Measurements from ENCODE around the gene TDRD9. TPM values are rescaled to one million over a fixed set of nuclear protein-coding genes. Genes with fewer than 3 reads are reported as not detected.
"Not testable (repeated sequence)": the region's sequence is repeated elsewhere in the genome, so short reads cannot be mapped to it uniquely, and the experiment has no call there.

TDRD9 gene, protein sequence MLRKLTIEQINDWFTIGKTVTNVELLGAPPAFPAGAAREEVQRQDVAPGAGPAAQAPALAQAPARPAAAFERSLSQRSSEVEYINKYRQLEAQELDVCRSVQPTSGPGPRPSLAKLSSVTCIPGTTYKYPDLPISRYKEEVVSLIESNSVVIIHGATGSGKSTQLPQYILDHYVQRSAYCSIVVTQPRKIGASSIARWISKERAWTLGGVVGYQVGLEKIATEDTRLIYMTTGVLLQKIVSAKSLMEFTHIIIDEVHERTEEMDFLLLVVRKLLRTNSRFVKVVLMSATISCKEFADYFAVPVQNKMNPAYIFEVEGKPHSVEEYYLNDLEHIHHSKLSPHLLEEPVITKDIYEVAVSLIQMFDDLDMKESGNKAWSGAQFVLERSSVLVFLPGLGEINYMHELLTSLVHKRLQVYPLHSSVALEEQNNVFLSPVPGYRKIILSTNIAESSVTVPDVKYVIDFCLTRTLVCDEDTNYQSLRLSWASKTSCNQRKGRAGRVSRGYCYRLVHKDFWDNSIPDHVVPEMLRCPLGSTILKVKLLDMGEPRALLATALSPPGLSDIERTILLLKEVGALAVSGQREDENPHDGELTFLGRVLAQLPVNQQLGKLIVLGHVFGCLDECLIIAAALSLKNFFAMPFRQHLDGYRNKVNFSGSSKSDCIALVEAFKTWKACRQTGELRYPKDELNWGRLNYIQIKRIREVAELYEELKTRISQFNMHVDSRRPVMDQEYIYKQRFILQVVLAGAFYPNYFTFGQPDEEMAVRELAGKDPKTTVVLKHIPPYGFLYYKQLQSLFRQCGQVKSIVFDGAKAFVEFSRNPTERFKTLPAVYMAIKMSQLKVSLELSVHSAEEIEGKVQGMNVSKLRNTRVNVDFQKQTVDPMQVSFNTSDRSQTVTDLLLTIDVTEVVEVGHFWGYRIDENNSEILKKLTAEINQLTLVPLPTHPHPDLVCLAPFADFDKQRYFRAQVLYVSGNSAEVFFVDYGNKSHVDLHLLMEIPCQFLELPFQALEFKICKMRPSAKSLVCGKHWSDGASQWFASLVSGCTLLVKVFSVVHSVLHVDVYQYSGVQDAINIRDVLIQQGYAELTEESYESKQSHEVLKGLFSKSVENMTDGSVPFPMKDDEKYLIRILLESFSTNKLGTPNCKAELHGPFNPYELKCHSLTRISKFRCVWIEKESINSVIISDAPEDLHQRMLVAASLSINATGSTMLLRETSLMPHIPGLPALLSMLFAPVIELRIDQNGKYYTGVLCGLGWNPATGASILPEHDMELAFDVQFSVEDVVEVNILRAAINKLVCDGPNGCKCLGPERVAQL (N-terminal part only)
- total RNA-seq (2014; rRNA removed; shearing (Covaris generic)), result not detected in 2 replicates

DNA sequence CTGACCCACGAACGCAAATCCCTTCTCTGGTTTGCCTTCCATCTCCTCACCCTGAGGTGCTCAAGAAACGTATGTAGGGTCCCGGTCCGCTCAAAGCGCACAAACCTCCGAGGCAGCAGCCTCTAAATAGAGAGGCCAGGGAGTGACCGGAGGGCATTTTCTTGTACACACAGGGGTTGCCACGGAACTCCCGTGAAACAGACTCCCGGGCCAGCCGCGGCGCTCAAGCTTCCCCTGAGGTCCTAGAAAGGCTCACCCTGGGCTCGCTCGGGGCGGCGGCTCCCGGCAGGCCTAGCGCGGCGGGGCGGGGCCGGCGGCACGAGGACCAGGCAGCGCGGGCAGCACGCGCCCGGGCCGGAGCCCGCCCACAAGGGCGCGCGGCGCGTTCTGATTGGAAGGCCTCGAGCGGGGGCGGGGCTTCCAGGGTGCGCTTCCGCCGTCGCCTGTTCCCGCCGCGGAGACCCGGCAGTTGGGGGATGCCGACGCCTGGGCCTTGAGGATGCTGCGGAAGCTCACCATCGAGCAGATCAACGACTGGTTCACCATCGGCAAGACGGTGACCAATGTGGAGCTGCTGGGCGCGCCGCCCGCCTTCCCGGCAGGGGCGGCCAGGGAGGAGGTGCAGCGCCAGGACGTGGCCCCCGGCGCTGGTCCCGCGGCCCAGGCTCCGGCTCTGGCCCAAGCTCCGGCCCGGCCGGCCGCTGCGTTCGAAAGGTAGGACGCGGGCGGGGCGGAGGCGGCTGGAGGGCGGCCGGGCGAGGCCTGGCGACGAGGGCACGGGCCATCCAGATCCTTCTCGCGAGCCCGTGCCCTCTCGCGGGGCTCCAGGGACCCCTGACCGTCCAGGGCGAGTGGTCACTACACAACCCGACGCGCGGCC lies at the start of gene TDRD9:
Gene TDRD9, plus strand, starts transcription at position 446 of the 880 bp plus-strand sequence. Its CDS starts 54 bp downstream, at position 500.
- DNase-seq (ENCODE audit: low spot score), result no peak
- in situ Hi-C loops (cut with HindIII; ENCODE audit: low sequenced_read_pairs), result loop anchor here (25.0 kb wide), 1 partner anchor 109 kb away; no protein-coding TSS in a partner anchor

DNA sequence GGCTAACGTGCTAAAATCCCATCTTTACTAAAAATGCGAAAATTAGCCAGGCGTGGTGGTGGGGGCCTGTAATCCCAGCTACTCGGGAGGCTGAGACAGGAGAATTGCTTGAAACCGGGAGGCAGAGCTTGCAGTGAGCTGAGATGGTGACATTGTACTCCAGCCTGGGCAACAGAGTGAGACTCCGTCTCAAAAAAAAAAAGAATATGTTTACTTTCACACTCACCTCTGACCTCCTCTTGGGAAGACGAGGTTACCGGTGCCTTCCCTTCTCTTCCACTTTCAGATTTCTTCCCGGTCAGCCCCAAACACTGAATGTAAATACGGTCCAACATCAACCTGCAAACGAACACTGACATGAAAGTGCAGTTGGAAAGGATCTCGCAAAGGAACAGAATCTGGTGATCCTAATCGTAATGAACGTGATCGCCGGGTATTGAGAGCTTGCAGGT lies 49.1 kb upstream of the TDRD9 start:
- no peak for DNase-seq (ENCODE audit: low spot score)
- in situ Hi-C loops (cut with HindIII; ENCODE audit: low sequenced_read_pairs), result no loop called here

DNA sequence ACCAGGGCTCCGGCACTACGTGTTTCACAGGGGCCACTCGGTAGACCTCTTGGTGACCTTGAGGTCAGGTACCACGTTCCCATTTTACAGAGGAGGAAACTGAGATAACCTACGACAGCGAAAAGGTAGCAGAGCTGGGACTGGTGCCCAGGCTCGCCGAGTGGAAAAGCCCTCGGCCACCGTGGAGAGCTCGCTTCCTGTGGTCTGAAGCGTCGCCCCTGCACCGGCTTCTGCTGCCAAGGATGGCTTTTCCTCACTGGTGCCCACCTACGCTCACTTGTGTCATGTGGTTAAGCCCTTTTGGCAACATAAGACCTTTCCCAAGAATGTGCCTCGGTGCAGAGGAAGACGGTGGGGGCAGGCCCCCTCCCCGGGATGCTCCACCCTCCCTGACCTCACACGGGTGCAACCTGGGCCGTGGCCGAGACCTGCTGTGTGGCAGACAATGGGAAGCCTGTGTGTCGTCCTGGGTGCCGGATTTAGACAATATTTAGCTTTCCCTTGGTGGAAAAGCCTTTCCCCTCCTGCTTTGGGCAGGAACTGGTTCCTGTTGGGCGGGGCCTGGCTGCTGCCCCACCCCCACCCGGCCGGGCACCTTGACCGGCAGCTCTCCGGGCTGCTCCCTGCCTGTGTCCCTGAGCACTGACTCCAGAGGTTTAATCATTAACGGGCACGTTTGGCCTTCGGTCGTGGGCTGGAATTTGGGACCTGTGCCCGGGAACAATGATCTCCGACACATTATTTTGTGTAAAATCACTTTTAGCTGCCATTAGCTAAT lies 48.5 kb upstream of the TDRD9 start:
- peak; percentile 75 for DNase-seq (ENCODE audit: low spot score)
- in situ Hi-C loops (cut with HindIII; ENCODE audit: low sequenced_read_pairs), result no loop called here

DNA sequence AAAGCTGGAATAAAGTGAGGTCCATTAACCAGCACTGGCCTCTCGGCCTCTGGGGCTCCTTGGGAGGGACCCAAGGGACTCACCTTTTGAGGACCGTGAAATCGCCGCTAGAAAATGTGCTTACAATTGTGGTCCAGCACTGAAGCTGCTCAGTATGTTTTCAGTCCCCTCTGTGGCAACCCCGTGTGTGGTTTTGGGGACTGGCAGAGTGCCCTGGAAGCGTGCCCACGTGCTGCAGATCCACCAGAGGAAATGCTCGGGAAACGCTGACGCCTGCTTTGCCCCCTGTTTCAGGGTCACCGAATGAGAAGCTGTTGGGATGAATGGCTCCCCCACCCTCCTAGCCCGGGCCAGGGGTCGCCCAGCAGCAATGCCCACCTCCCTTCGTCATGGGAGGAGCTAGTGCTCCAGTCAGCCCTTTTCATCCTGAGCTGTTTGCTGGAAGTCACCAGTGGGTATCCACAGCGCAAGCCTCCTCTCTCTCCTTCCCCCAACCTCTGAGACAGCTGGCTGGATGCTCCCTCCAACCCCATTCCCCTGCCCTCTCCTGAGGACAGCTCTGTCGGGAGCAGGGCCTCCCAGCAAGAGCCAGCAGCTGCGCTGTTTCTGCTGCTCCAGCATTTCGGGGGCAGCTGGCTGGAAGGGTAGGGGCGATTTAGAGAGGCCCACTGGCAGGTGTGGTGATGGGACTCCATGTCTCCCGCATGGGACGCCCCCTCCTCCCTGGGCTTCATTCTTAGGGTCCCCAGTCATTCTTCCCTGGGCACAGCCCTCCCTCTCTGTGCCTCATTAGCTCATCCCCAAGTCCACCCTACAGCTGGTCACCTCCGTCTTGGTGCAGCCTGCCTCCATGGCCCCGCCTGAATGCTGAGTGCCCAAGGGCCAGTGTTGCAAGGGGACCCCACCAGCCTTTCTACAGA lies 47.6 kb upstream of the TDRD9 start:
- in situ Hi-C loops (cut with HindIII; ENCODE audit: low sequenced_read_pairs), result no loop called here
- DNase-seq (ENCODE audit: low spot score), result peak; percentile 84

DNA sequence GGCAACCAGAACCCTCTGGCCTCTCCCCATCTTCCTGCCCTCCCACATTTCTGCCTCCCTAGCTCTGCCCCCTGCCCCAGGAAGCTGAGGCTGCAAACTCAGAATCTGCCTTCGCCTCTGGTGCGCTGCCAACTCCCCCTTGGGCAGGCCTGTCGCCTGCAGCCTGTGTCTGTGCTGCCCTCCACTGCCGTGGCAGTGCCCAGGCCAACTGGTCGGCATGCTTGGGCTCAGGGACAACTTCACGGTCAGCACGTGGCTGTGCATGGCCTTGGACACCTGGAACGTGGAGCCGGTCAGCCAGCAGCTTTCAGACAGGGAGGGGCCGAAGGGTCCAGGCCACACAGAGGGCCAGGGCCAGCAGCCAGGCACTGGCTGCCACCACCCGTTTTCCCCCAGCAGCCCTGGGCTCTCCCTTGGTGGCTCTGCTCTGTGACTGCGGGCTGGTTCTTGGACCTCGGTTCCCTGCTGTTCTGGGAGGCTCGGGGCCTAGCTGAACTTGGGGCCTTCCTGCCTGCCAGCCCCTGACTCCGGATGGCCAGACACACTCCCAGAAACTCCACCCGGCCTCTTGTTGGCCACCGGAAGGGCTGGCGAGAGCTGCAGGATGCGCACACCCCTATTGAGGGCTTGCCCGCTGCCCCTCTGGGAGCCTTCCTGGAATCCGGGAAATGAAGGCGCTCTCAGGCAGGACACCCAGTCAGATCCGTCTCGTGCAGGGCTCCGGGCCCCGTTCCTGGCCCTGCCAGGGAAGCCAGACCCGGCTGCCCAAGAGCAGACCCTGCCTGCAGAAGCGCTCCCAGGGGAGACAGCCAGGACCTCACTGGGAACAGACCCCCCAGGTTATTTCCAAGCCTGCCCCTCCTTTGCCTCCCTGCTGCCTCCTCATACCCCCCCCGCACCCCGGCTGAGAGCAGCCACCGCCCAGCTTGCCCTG lies 46.7 kb upstream of the TDRD9 start:
- in situ Hi-C loops (cut with HindIII; ENCODE audit: low sequenced_read_pairs), result no loop called here
- peak; percentile 64 for DNase-seq (ENCODE audit: low spot score)

DNA sequence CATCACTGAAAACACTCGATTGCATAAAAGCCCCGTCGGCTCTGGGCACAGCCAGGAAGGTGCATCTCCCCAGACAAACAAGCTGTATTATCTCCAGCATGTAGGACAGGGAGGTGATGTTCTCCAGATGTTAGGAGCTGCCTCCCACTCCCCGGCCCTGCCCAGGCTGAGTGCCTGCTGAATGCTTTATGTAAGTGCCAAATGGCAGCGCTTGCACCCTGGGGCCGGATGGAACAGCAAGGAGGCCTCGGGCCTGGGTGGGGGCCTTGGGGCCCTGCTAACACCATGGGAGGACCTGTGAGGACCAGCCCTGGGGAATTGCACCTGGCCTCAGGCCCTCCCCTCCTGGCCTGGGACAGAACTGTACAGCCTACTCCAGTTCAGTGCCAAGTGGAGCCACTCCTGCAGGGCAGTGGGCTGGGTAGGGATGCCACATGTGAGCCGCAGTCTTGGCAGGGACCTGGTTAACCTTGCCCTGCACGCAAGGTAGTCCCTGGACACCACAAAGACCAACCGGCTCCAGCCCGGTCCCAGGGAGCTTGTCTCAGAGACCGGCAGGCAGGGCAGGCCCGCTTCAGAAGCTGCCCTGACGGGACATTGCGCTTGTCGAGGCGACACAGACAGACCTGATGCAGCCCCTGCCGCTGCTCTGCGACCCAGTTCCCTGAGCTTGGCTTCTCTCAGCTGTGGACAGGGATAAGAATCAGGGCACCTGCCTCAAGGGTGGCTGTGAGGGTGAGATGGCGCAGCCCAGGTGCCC lies 45.6 kb upstream of the TDRD9 start:
- in situ Hi-C loops (cut with HindIII; ENCODE audit: low sequenced_read_pairs), result no loop called here
- no peak for DNase-seq (ENCODE audit: low spot score)

DNA sequence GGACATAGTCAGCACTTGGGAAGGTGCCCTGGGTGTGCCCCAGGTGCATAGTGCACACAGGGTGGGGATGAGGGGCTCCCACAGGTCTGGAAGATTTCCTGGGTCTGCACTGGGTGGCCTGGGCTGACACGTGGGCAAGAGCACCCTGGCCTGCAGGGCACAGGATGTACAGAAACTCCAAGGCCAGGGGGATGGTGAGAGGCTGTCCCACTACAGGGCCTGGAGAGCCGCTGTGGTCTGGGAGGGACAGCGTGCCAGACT lies 45.1 kb upstream of the TDRD9 start:
- no peak for DNase-seq (ENCODE audit: low spot score)
- in situ Hi-C loops (cut with HindIII; ENCODE audit: low sequenced_read_pairs), result no loop called here

DNA sequence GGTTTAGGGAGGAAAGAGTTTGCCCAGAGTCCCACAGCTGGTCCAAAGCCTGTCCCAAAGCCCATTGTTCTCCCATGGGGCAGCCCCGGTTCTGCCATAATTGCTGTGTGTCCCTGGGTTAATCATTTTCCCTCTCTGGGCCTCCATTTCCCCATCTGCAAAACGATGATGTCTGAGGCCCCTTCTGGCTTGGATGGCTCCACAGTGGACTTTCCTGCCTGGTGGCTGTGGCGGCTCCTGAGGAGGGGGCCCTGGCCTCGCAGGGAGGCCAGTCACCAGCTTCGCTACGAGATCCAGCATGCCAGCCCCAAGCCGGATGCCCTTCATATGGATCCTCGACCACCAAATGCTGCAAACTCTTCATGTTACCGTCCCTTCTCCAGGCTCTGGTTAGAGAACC lies 43.4 kb upstream of the TDRD9 start:
- in situ Hi-C loops (cut with HindIII; ENCODE audit: low sequenced_read_pairs), result no loop called here
- no peak for DNase-seq (ENCODE audit: low spot score)

DNA sequence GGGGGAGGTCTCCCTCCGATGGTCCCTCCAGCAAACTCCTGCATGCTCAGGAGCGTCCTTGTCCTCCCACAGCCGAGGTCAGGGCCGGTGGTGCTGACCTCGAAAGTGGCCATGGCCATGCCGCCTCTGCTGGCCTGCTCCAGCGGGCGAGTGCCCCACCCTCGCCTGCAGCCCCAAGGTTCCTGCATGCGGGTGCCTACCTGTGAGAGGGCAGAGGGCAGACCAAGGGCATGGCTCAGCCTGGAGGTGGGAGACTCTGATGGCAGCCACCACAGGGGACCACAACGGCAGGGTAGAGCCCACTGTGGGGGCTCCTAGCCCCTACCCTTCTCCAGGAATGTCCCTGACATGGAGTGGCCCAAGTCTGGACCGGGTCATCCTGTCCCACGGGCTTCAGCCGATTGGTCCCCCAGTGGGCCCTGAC lies 42.7 kb upstream of the TDRD9 start:
- in situ Hi-C loops (cut with HindIII; ENCODE audit: low sequenced_read_pairs), result no loop called here
- no peak for DNase-seq (ENCODE audit: low spot score)

DNA sequence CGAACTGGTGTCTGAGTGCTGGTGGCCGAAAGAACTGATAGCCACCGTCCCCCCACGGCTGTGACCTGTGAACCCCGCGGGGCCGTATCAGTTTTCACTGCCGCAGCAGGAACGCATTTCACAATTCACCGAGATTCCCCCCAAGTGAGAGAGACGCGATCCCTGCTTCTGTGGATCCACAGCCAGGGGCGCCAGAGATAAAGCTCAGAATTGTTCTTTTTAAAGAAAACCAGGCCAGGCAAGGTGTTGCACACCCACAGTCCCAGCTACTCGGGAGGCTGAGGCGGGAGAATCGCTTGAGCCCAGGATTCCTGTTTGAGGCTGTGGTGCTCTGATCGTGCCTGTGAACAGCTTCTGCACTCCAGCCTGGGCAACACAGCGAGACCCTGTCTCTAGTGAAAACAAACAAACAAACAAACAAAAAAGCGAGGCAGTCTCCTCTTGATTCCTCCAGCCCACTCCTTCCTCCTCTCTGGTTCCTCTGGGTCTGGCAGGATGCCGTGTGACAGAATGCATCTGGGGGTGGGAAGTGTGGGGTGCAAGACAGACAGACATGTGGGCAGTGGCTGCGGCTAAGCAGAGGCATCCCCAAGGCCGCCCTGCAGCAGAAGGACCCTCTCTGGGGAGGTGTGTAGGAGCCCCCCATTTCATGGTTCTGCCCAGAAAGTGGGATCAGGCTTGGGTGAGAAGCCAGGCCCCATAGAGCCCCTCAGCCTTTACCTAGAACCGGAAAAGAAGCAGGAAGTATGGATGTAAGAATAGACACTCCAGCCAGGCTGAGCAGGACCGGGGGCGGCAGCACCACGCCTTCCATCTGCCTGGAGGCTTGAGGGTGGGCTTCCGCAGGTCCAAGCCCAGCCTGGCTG lies 41.7 kb upstream of the TDRD9 start:
- in situ Hi-C loops (cut with HindIII; ENCODE audit: low sequenced_read_pairs), result no loop called here
- no peak for DNase-seq (ENCODE audit: low spot score)

DNA sequence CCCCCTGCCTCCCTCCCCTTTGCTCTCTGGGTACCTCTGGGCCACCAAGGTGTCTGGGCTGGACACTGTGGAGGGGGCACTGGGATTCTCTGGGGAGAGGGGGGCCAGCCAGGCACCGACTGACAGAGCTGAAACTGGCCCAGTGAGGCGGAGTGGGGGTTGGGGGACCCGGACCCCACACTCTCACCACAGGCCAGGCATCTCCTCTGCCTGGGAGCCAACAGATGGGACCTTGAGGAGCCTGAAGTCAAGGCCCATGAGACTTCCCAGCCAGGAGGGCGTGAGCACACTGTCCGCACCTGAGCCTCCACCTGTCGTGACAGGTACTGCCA lies 41.1 kb upstream of the TDRD9 start:
- no peak for DNase-seq (ENCODE audit: low spot score)
- in situ Hi-C loops (cut with HindIII; ENCODE audit: low sequenced_read_pairs), result no loop called here

DNA sequence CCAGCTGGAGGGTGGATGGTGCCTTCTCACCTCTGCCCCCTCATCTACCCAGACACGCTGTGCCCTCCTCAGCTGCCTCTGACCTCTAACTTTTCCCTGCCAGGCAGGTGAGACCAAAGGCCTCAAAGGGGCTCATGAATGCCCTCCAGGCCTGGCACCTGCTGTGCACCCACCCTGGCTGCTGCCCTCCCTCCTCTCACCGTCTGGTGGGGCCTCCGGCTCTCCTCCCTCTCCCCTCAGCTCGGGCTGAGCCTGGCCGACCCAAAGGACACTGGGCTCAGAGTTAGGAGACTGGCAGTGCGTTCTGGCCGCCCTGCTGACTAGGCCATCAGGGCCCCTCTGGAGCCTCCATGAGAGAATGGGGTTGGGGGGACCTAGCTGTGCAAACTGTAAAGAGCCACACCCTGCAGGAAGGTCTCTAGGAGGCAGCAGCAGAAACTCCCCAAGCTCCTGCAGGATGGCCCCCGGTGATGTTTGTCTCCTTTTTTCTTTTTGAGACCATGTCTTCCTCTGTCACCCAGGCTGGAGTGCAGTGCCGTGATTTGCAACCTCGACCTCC lies 40.6 kb upstream of the TDRD9 start:
- no peak for DNase-seq (ENCODE audit: low spot score)
- in situ Hi-C loops (cut with HindIII; ENCODE audit: low sequenced_read_pairs), result no loop called here

DNA sequence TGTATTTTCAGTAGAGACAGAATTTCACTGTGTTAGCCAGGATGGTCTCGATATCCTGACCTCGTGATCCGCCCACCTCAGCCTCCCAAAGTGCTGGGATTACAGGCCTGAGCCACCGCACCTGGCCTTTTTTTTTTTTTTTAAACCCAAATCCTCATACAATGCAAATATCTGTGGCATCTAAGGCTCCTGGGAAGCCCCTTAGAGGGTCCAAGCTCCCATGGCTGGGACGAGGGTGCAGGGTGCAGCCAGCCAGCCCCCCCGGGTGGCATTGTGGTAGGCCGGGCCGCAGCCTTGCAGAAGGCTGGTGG lies 39.3 kb upstream of the TDRD9 start:
- DNase-seq (ENCODE audit: low spot score); in situ Hi-C loops (cut with HindIII; ENCODE audit: low sequenced_read_pairs): not testable (repeated sequence)

DNA sequence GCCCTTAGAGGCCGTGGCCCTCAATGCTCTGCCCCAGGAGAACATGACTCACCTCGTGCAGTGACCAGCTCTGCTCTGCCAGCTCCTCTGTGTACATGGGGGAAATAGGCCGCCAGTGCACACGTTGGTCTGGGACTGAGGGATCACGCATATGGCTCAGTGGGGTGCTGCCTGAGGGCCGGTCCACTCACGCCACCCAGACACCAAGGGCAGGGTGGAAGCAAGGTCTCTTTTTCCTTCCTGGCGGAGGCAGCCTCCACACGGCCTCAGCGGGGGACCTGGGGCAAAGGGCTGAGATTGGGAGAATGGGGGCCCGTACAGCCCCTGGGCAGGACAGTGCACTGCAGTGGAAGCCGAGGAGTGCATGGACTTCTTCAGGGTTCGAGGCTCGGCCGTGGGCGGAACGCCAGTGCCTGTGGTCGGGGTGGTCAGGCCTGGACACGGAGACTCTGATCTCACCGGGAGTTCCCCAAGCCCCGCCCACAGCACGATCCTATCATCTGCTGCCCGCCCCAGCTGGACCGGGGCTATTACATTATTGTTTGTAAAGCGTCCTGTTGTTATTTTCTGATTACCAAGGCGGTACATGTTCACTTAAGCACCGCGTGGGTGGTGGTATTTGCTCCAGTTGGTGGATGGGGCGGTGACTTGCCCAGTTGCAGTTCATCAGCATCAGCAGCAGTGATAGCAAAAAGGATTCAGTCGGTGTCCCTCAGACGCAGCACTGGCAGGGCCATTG lies 38.8 kb upstream of the TDRD9 start:
- no peak for DNase-seq (ENCODE audit: low spot score)
- in situ Hi-C loops (cut with HindIII; ENCODE audit: low sequenced_read_pairs), result no loop called here
